RPMI7951 (cell line): ENCODE data around the gene FAM217A. TPM values are rescaled to one million over a fixed set of nuclear protein-coding genes. Genes with fewer than 3 reads are reported as not detected.

Experiments
- DNase-seq: peaks from one replicate; pipeline ENCODE4 v3.0.0-alpha.2; 2012; ENCODE audit warnings: low read depth
- total RNA-seq: library from RNA; depleted of rRNA; stranded (reverse); fragments of >200 nt; shearing (Covaris generic); gene quantifications from 2 replicates; pipeline ENCODE4 v1.2.3, GENCODE V29; 2014; rRNA removed

Gene FAM217A
- total RNA-seq, 1 experiment from 2014 or later = not detected

DNA sequence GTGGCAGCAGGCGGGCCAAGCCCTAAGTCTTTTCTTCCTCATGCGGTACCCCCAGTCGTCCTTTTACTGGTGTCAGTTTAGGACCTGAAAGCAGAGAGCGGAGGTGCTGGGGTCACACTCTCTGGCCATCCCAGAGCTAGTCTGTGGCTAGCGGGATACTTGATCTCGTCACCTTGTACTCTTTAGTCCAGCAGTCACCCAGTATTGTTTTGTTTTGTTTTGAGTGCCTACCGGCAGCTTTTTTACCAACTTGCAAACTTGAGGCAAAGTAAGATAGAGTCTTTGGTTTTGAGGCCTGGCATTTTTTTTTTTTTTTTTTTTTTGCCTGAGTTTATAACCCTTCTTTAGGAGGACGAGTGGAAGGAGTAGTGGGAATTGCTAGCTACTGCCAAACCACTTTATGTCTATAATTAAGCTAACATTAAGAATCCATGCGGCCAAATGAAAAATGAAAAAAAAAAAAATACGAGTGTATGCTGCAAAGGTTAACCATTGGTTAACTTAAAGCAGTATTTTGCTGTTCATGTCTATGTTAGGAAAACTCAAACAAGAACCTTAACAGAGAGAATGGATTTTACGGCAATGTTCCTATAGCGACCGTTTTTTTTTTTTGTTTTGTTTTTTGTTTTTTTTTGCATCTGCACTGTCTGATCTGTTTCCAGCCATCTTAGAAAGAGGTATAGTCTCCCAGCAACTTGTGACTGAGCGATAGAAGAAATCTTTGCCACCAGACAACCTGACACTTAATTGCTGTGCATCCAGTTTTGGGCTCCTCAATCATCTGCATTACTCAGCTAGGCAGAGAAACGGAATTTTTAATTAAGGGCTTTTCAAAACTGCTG is 56.9 kb downstream of the FAM217A start:
- DNase-seq = peak; percentile 9

DNA sequence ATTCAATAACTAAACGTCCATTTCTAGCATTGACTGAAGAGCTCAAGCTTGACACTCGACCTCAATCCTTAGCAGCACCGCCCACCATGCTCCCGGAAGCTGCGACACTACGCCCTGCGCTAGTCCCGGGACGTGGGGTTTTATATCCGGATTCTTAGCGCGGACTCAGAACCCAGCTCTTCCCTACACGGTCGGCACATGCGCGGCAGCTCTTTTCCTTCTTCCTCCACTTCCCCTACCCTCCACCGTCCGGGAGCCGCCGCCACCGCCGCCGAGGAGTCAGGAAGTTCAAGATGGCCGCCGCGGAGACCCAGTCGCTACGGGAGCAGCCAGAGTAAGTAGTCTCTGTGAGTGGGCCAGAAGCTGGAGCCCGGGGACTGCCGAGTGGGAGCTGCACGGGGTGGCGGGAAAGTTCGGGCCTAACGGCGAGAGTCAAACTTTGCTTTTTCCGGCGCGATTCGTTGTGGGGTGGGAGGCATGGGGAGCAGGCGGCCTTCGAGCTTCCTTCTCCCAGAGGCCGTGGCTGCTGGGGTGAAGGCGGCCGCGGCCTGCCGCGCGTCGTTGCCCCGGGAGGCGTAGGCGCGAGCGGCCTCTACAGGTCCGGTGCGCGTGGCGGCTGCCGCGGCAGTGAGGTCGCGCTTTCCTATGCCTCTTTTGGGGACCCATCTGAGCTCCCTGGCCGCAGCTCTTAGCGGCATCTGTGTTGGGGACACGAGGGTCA is 57.6 kb downstream of the FAM217A start:
- DNase-seq = peak; percentile 97

DNA sequence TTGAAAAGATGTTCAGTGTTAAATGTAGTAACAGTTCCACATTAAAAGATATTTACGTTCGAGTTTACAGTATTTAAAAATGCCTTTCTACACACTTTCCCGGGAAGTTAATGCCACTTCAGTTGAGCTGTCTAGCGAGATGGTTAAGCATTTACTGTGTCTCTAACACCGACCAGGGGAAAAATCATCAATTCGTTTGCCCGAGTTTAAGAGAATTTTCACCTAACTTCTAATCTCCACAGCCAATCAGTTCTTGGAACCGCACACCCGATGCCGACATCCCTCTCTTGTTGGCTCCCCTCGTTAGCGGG is 58.2 kb downstream of the FAM217A start:
- no peak for DNase-seq

DNA sequence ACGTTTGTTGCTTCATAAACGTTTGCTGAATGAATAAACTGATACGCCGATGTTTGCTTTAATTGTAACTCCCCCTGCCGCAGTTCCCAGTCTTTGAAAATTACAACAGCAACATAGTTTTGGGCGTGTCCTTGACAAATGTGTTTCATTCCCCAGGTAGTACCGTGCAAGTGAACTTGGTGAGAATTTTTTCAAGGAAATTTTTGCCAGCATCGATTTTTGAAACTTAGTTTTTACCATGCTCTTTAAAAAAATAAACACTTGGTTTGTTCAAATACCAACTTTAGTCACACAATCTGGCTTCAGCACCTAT is 60.1 kb downstream of the FAM217A start:
- no peak for DNase-seq

Other genes starting within 250 kb of the FAM217A start
- gene FAM50B, start 229.8 kb downstream of the FAM217A start, total RNA-seq = 2.2 and 2.3 TPM in 2 replicates
- 154 and 176 TPM in 2 replicates for gene ECI2, start 56.4 kb upstream of the FAM217A start, total RNA-seq